ENCODE measurements around the gene DENND10.
"Not testable (repeated sequence)": the region's sequence is repeated elsewhere in the genome, so short reads cannot be mapped to it uniquely, and the experiment has no call there.

Gene DENND10

DNA sequence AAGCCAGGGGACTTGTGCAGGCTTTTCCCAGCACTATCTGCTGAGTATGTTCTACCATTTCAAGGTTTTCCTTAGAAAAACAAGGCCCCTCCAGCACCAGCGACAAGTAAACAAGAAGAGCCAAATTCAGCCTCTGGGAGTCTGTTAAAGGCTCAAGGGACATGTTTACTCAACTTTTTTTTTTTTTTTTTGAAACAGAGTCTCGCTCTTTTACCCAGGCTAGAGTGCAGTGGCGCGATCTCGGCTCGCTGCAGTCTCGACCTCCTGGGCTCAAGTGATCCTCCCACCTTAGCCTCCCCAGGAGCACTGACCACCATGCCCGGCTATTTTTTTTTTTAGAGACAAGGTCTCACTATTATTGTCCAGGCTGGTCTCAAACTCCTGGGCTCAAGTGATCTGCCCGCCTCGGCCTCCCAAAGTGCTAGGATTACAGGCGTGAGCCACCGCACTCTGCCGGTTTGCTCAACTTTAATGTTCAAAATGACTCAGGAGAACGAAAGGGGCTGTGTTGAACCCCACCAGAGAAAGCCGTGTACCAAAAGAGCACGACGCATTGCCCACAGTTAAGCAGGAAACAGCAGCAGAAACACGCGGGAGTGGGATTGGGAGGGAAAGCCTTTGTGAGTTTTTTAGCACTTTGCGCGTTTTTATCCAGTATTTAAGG is 73.9 kb downstream of the DENND10 start:
- DNase-seq = no peak

DNA sequence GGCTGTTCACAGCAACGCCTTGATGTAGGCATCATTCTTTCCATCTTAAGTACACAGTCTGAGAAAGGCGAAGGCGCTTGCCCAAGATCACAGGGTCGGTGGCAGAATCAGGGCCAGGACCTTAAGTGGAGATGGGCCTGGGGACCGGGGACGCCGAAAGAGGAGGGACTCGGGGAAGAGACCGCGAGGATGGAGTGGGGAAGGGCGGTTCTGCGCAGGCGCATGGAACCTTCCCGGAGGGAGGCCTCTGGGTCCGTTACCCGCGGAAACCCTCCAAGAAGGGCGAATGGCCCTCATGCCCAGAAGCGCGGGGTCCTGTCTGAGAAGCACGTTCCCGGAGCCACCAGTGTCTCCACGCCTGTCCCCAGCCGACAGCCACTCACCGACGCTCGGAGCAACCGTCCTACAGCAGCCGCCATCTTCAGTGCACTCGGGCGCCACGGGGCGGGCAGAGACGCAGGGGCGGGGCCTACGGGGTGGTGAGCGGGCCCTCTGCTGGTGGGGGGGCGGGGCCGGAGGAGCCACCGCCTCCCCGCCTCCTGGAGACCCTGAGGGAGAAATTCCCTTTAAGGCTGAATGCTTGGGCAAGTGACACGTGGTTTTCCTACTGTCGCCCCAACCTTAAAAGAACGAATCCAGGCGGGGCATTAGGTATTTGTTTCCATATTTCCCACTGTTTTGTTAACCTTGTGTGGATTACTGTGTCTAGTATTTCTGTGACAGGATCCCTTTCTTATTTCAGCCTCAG is 74.6 kb downstream of the DENND10 start, which contains the start of gene PRDX3:
TSS of gene PRDX3 (minus strand) at position 441 of the 748 bp plus-strand sequence. CDS start at position 419, 22 bp downstream.
- peak; percentile 60 to 83 for DNase-seq

DNA sequence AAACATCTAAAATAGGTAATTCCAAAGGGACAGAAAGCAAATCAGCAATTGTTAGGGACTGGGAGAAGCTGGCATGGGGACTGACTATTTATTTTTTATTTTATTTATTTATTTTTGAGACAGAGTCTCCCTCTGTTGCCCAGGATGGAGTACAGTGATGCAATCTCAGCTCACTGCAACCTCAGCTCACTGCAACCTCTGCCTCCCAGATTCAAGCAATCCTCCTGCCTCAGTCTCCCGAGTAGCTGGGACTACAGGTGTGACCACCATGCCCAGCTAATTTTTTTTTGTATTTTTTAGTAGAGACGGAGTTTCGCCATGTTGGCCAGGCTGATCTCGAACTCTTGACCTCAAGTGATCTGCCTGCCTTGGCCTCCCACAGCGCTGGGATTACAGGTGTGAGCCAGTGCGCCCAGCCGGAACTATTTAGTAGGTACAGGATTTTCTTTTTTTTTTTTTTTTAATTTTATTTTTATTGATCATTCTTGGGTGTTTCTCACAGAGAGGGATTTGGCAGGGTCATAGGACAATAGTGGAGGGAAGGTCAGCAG is 77.0 kb downstream of the DENND10 start:
- not testable (repeated sequence) for DNase-seq

DNA sequence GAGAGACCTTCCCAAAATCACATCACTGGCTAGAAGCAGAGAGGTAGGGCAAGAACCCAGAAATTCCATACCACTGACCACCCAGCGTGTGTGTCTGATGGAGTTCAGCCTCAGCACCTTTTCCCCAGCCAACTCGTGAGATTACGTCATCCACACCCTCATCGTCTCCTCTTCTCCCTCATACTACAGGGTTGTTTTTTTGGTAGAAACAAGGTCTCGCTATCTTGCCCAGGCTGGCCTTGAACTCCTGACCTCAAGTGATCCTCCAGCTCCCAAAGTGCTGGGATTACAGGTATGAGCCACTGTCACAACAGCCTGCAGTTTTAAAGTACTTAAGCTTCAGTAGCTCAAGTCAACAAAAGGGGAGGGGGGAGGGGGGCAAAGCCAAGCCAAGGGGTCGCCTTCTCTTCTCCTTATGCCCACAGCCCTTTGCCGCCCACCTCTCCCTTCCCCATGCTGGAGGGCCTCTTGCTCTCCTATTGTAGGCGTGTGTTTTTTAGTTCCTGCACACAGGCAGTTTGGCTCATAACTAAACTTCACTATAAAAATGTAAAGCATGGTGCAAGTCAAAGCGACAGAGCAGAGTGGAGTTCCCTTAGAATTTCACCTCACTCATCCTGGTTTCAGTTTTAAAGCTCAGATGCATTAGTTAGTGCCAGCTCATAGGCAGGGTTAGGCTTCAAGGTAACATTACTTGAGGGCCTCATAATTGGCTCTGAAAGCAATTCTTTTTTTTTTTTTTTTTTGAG is 79.9 kb downstream of the DENND10 start:
- DNase-seq = no peak
